Measurements from ENCODE around the gene POSTN. TPM values are rescaled to one million over a fixed set of nuclear protein-coding genes. Genes with fewer than 3 reads are reported as not detected.

POSTN gene
- 4.8 TPM for total RNA-seq

DNA sequence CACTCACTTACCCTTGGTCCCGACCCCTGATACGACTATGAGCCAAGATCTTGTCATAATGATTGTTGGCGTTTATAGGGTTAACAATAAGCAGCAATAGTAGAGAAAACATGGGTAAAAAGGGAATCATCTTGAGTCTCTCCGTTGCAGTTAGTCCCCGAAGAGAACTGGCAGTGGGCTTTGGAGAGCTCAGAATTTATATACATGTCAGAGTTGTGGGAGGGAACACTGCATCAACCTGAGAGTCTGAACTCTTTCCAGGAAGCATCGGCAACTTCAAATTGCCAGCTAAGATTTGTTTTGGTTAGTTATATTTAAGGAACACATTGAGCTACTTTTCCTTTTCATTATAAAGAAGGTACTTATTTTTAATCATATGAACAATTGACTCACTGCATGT is at the start of gene POSTN:
POSTN (minus strand) TSS at position 172 of the 400 bp plus-strand sequence; CDS start at position 130, 42 bp downstream.

Measured in diencephalon (tissue), 1 donor.